MM.1S (cell line): ENCODE measurements around the gene PSKH1.

Source experiments
- CTCF ChIP-seq: fragments of 300-600 bp; sonication (generic); IDR thresholded peaks from 2 replicates; pipeline ENCODE4 v1.5.1; 2016; ENCODE audit warnings: antibody characterized with exemption, low read length, mixed read lengths
- EZH2 ChIP-seq: fragments of 300-600 bp; sonication (generic); optimal IDR thresholded peaks from 2 replicates; pipeline ENCODE3; 2017; ENCODE audit warnings: low read depth, mild to moderate bottlenecking, antibody characterized with exemption, low read length, mixed read lengths

DNA sequence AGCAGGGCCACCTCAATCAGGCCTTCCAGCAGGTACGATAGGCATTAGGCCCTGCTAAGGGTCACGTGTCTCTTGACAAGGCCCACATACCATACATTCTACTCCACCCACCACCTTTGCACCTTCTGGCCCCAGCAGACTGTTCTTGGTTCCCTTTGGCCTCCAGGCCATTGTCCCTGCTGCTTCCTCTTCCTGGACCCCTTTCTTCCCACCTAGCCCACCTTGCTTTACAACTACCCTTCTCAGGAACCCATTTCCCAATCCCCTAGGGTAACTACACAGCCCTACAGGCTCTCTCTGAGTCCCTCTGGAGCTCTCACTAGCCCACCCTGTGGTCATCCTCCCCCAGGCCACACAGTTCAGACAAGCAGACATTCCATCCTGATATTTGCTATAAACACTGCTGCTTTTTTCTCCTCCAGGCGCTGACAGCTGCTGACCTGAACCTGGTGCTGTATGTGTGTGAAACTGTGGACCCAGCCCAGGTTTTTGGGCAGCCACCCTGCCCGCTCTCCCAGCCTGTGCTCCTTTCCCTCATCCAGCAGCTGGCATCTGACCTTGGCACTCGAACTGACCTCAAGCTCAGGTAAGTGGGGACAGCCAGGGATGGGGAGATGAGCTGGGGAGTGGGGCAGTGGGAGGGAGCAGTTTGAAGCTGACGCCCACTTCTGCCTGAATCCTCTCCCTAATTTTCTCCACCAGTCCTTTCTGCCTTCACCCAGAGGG is 9.7 kb upstream of the PSKH1 start:
- no peak for TF ChIP-seq CTCF
- no peak for TF ChIP-seq EZH2
